Epithelial cell of esophagus (primary cell): Measurements from ENCODE around the gene TRIM46.

Experiments
- DNase-seq: peaks from one replicate; pipeline ENCODE4 v3.0.0; 2010; ENCODE audit warnings: low read depth
- H3K4me3 ChIP-seq: 2 replicates; pipeline ENCODE4 v1.5.1; 2011; ENCODE audit warnings: mild to moderate bottlenecking, low read length, control low read depth
- TF ChIP-seq, protein P1 (sequence below): IDR thresholded peaks from 2 replicates; pipeline ENCODE4 v1.5.1; 2011; ENCODE audit warnings: low read depth, mild to moderate bottlenecking, low read length, control low read depth, inconsistent platforms; ENCODE audit not compliant: insufficient read depth; ENCODE audit errors: missing control alignments

Gene TRIM46

DNA sequence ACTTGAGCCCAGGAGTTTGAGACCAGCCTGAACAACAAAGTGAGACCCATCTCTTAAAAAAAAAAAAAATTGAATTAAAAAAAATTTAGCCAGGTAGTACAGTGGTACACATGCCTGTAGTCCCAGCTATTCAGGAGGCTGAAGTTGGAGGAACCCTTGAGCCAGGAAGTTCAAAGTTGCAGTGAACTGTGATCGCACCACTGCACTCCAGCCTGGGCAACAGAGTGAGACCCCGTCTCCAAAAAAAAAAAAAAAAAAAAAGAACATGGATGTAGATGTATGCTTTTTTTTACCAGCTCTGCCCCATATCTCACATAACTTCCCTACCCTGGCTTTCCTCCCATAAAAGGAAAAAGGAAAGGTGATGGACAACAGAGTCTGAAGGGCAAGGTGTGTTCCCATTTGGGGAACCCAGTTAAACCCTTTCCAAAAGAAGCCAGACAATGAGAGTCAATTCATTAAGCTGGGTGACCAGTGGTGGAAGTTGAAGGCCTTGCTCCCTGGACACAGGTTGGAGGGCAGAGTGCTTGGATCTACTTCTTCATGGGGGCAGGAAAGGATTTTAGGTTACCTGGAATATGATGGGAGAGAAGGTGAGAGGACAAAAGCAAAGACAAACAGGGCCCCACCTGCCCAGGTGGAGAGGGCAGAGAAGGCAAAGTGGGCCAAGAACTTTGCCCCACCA, 3.4 kb upstream of the TRIM46 start:
- TF ChIP-seq, protein P1, sequence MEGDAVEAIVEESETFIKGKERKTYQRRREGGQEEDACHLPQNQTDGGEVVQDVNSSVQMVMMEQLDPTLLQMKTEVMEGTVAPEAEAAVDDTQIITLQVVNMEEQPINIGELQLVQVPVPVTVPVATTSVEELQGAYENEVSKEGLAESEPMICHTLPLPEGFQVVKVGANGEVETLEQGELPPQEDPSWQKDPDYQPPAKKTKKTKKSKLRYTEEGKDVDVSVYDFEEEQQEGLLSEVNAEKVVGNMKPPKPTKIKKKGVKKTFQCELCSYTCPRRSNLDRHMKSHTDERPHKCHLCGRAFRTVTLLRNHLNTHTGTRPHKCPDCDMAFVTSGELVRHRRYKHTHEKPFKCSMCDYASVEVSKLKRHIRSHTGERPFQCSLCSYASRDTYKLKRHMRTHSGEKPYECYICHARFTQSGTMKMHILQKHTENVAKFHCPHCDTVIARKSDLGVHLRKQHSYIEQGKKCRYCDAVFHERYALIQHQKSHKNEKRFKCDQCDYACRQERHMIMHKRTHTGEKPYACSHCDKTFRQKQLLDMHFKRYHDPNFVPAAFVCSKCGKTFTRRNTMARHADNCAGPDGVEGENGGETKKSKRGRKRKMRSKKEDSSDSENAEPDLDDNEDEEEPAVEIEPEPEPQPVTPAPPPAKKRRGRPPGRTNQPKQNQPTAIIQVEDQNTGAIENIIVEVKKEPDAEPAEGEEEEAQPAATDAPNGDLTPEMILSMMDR = no peak
- no peak for DNase-seq
- no peak overlapping the region for H3K4me3 ChIP-seq

DNA sequence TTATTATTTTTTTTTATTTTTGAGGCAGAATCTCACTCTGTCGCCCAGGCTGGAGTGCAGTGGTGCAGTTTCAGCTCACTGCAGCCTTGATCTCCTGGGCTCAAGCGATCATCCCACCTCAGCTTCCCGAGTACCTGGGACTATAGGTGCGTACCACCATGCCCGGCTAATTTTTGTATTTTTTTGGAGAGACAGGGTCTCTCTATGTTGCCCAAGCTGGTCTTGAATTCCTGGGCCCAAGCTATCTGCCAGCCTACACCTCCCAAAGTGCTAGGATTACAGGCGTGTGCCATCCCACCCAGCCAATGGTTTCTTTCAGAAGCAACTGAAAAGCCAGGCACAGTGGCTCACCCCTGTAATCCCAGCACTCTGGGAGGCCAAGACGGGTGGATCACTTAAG, 2.8 kb upstream of the TRIM46 start:
- TF ChIP-seq, protein P1 = no peak
- no peak for DNase-seq

DNA sequence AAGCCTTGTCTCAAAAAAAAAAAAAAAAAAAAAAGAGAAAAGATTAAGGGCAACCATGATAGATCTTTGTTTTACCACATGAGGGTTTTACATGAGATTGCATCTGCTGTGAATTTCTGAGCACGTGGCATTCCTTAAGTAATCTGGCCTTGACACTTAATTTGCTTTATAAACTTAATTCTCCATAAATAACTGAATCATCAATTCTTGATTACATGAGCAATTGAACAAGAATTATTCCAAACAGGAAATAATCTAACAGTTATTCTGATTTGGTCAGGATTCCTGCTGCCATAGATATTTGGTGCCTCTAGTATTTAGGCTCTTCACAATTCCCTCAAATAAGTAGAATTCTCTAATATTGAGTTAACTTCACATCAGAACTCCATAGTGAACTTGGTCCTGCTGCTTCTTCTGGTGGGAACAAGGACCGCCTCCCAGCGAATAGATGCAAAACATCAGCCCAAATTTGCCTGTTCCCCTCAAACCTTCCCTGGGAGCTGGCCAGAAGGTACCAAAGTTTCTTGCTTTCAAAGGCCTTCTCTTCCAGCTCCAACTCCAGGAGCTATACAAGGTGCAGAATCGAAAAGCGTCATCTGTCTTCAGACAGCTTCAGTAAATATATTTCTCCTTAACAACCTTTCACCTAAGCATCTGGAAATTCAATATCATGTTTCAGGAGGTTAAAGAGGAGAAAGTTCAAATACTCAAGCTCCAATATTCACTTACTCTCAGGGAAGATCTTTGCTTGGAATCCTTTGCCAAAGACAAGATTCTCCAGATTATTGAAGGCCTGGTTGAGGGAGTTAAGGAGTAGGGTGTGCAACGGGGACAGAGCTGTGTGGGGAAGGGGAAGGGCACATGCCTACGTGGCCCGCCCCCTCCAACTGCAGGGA, 1.6 kb upstream of the TRIM46 start:
- TF ChIP-seq, protein P1 = no peak
- peak overlapping the region; percentile 97 for H3K4me3 ChIP-seq
- no peak for DNase-seq

More for the DNA sequence above, 2.8 kb upstream of the TRIM46 start:
- H3K4me3 ChIP-seq = no peak overlapping the region

DNA sequence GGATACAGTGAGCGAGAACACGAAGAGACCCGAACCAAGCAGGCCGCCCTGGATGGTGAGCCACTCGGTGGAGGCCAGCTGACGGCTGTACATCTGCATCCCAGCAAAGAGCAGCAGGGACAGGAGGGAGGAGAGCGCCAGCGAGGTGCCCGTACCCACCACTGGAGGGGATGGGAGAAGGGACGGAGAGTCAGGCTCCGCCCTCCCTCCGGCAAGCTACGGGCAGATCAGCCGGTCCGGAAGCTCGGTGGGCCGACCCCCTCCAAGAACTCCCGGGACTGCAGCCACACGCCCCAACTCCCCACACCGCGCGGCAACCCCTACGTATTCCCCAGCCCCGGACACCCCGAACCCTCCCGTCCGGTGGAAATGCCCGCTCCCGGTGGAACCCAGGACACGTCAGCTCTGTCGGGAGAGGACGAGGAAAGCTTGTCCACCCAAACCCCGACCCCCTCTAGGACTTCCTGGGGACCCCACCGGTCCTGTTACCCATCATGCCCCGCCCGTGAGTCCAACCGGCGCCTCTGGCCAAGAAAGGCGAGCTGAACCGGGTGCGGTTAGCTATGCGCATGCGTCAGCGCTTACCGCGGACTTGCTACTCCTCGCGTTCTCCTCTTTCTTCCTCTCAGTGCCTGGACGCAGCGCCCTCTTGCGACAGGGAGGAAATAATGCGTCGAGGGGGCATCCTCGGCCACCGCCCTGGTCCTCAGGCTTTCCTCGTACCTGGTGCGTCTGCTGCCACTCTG, 744 bp upstream of the TRIM46 start, which contains the start of gene KRTCAP2:
KRTCAP2 (minus strand) TSS at position 573 of the 746 bp plus-strand sequence; CDS start at position 493, 80 bp downstream.
- H3K4me3 ChIP-seq = peak within 1 kb of the TSS; percentile 97
- peak; percentile 95 for DNase-seq
- TF ChIP-seq, protein P1 = peak; percentile 93

DNA sequence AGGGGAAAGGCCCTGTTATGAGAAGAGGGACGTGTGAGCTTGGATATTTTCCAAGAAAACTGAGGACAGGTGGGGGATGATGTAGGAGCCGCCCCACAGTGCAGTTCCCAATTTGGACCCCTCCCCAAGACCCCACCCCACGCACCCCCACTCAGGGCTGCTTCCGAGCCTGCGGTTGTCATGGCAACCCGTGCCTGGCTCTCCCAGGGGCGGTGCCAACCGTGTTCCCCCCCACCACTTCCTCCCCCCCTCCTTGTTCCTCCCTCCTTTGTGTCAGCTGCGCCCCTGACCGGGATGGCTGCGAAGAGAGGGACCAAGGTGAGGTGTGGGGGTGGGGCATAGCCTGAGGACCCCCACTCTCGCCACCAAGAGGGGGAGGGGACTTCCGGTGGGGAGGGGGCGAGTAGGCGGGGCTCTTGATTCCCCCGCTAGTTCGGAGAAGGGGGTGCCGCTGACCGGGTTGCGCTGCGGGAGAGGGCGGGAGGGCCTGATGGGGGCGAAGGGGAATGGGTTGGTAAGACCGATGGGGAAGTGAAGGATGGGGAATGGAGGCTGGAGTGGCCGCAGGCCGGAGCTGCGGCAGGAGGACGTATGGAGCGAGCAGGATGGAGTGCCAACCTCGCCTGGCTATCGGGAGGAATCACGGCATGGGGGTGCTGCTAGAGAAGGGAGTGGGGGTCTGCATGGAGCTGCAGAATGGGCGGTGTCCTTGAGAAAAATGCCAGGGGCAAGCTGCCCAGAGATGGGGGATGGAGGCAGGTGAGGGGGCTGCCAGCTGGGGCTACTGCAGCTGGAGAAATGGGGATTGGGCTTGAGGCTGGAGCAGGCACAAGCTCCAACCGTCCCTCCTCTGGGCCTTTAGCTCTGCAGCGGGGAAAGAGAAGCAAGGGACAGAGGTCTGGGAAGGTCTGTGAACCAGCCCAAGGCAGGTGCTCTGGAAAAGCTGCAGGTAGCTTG, 953 bp downstream of the TRIM46 start:
- peak overlapping the region; percentile 97 for H3K4me3 ChIP-seq
- DNase-seq = no peak
- TF ChIP-seq, protein P1 = no peak
